Measurements from ENCODE around the gene EXD3.

DNA sequence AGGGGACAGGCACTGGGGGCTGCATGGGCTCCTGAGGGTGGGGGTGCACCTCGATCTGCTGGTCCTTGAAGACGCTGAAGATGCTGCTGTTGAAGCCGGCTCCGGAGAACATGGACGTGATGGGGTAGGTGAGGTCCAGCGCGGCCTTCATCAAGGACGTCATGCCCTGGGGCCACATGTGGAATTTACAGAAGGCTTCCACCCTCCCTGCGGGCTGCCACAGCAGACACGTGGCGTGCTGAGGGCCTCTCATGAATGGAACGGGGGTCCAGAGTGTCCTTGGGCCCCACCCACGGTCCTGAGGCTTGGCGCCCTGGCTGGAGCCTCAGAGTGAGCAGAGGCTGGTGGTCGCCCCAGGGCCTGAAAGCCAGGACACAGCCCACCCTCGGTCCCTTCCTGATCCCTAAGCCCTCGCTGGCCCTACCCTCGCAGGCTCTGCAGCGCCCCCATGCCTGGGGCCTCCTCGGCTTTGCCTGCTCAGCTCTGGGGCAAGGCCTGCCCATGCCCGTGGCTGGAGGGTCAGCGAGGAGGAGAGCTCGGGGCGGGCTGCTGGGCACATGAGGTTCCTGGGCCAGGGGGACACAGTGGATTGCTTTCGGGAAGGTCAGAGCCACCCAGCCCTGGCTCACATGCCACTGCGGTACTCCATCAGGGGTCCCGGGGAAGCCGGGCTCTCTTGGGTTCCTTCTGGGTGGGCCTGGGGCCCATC lies 41.5 kb upstream of the EXD3 start:
- TF ChIP-seq, protein P1, sequence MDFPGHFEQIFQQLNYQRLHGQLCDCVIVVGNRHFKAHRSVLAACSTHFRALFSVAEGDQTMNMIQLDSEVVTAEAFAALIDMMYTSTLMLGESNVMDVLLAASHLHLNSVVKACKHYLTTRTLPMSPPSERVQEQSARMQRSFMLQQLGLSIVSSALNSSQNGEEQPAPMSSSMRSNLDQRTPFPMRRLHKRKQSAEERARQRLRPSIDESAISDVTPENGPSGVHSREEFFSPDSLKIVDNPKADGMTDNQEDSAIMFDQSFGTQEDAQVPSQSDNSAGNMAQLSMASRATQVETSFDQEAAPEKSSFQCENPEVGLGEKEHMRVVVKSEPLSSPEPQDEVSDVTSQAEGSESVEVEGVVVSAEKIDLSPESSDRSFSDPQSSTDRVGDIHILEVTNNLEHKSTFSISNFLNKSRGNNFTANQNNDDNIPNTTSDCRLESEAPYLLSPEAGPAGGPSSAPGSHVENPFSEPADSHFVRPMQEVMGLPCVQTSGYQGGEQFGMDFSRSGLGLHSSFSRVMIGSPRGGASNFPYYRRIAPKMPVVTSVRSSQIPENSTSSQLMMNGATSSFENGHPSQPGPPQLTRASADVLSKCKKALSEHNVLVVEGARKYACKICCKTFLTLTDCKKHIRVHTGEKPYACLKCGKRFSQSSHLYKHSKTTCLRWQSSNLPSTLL (IDR thresholded peaks at IDR 0.05), result no peak
- TF ChIP-seq, protein P2, sequence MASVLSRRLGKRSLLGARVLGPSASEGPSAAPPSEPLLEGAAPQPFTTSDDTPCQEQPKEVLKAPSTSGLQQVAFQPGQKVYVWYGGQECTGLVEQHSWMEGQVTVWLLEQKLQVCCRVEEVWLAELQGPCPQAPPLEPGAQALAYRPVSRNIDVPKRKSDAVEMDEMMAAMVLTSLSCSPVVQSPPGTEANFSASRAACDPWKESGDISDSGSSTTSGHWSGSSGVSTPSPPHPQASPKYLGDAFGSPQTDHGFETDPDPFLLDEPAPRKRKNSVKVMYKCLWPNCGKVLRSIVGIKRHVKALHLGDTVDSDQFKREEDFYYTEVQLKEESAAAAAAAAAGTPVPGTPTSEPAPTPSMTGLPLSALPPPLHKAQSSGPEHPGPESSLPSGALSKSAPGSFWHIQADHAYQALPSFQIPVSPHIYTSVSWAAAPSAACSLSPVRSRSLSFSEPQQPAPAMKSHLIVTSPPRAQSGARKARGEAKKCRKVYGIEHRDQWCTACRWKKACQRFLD (CRISPR knock-in tag; IDR thresholded peaks at IDR 0.05), result no peak
- TF ChIP-seq, protein P3, sequence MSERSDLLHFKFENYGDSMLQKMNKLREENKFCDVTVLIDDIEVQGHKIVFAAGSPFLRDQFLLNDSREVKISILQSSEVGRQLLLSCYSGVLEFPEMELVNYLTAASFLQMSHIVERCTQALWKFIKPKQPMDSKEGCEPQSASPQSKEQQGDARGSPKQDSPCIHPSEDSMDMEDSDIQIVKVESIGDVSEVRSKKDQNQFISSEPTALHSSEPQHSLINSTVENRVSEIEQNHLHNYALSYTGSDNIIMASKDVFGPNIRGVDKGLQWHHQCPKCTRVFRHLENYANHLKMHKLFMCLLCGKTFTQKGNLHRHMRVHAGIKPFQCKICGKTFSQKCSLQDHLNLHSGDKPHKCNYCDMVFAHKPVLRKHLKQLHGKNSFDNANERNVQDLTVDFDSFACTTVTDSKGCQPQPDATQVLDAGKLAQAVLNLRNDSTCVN (CRISPR knock-in tag; IDR thresholded peaks at IDR 0.05), result no peak
- no peak for TF ChIP-seq RAD21 (CRISPR knock-in tag; conservative IDR thresholded peaks at IDR 0.05 in 1 of 2, IDR thresholded peaks at IDR 0.05 in 1 of 2)
- TF ChIP-seq CTCF (IDR thresholded peaks at IDR 0.05 in 2 of 3, conservative IDR thresholded peaks at IDR 0.05 in 1 of 3; ENCODE audit: insufficient read depth in 2 of 3, low read depth in 1 of 3, low read length in 3 of 3), result no peak
- TF ChIP-seq ZNF280B (CRISPR knock-in tag; IDR thresholded peaks at IDR 0.05), result no peak
- no peak for TF ChIP-seq POLR2AphosphoS5 (IDR thresholded peaks at IDR 0.05; ENCODE audit: control insufficient read depth, insufficient read depth, low read depth, low read length)
- TF ChIP-seq FOSL1 (tag; conservative IDR thresholded peaks at IDR 0.05), result no peak
- no peak for TF ChIP-seq COPS2 (conservative IDR thresholded peaks at IDR 0.05)
- no peak for TF ChIP-seq JUN (IDR thresholded peaks at IDR 0.05; ENCODE audit: borderline replicate concordance, low read depth, low read length)
- TF ChIP-seq JUN (CRISPR knock-in tag; IDR thresholded peaks at IDR 0.05; ENCODE audit: borderline replicate concordance), result no peak
- TF ChIP-seq ZNF224 (CRISPR knock-in tag; IDR thresholded peaks at IDR 0.05), result no peak
- TF ChIP-seq, protein P4, sequence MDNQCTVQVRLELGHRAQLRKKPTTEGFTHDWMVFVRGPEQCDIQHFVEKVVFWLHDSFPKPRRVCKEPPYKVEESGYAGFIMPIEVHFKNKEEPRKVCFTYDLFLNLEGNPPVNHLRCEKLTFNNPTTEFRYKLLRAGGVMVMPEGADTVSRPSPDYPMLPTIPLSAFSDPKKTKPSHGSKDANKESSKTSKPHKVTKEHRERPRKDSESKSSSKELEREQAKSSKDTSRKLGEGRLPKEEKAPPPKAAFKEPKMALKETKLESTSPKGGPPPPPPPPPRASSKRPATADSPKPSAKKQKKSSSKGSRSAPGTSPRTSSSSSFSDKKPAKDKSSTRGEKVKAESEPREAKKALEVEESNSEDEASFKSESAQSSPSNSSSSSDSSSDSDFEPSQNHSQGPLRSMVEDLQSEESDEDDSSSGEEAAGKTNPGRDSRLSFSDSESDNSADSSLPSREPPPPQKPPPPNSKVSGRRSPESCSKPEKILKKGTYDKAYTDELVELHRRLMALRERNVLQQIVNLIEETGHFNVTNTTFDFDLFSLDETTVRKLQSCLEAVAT (IDR thresholded peaks at IDR 0.05), result no peak
- no peak for TF ChIP-seq MXI1 (IDR thresholded peaks at IDR 0.05; ENCODE audit: low read depth, low read length)
- TF ChIP-seq ZNF274 (IDR thresholded peaks at IDR 0.05; ENCODE audit: borderline replicate concordance, low read depth, low read length), result no peak
